OCI-LY7 (cell line): Measurements from ENCODE around the gene GLYR1. TPM values are rescaled to one million over a fixed set of nuclear protein-coding genes. Genes with fewer than 3 reads are reported as not detected.
"Not testable (repeated sequence)": the region's sequence is repeated elsewhere in the genome, so short reads cannot be mapped to it uniquely, and the experiment has no call there.

Experiments
- BruUV-seq: library from RNA; stranded (reverse); fragments of 400-500 nt; replicated peaks from 2 replicates; lab custom pipeline; 2021; lab: Mats Ljungman, UMichigan
- CTCF ChIA-PET: fragments of 300-600 bp; sonication (Branson Sonifier 250); formaldehyde crosslinking; loops from one replicate; lab custom pipeline; 2022; ENCODE audit warnings: antibody characterized with exemption; ENCODE audit not compliant: unreplicated experiment; lab: Charles Lee
- POLR2A ChIA-PET: fragments of 300-600 bp; sonication (Branson Sonifier 250); formaldehyde crosslinking; loops from one replicate; lab custom pipeline; 2022; ENCODE audit warnings: antibody characterized with exemption; lab: Charles Lee
- DNase-seq: peaks from one replicate; pipeline ENCODE4 v3.0.0-alpha.2; 2015; ENCODE audit warnings: low spot score
- H2AFZ ChIP-seq: fragments of 200-600 bp; sonication (generic), shearing (Covaris generic); 2 replicates; pipeline ENCODE4 v1.6.1; 2014; ENCODE audit warnings: mild to moderate bottlenecking, antibody characterized with exemption, low read length, moderate library complexity
- H3K27ac ChIP-seq: fragments of 200-600 bp; sonication (generic); 2 replicates; pipeline ENCODE4 v1.5.1; 2014; ENCODE audit warnings: mixed run types, low read depth, mild to moderate bottlenecking, moderate library complexity, low read length, inconsistent platforms; ENCODE audit not compliant: poor library complexity, severe bottlenecking
- H3K36me3 ChIP-seq: fragments of 200-600 bp; sonication (generic); 2 replicates; pipeline ENCODE4 v1.6.1; 2014; ENCODE audit warnings: mild to moderate bottlenecking, antibody characterized with exemption, low read length, moderate library complexity, mixed read lengths; ENCODE audit not compliant: insufficient read depth
- H3K4me1 ChIP-seq: fragments of 200-600 bp; sonication (generic); 2 replicates; pipeline ENCODE4 v1.5.1; 2014; ENCODE audit warnings: mild to moderate bottlenecking, low read length; ENCODE audit not compliant: insufficient read depth, poor library complexity, severe bottlenecking
- H3K4me2 ChIP-seq: fragments of 200-600 bp; sonication (generic); 2 replicates; pipeline ENCODE4 v1.6.1; 2014; ENCODE audit warnings: mild to moderate bottlenecking, low read length
- H3K4me3 ChIP-seq: fragments of 200-600 bp; sonication (generic); 2 replicates; pipeline ENCODE4 v1.5.1; 2014; ENCODE audit warnings: mild to moderate bottlenecking, low read depth, low read length; ENCODE audit not compliant: poor library complexity, severe bottlenecking
- H3K79me2 ChIP-seq: fragments of 200-600 bp; sonication (generic); 2 replicates; pipeline ENCODE4 v1.6.1; 2016; ENCODE audit warnings: low read depth, mild to moderate bottlenecking, low read length, moderate library complexity, mixed read lengths; ENCODE audit not compliant: insufficient read depth
- H3K9me2 ChIP-seq: fragments of 200-600 bp; sonication (generic); 2 replicates; pipeline ENCODE4 v1.6.1; 2016; ENCODE audit warnings: mild to moderate bottlenecking, low read length, mixed read lengths; ENCODE audit not compliant: insufficient read depth
- H3K9me3 ChIP-seq: fragments of 200-600 bp; sonication (generic); 2 replicates; pipeline ENCODE4 v1.6.1; 2014; ENCODE audit warnings: mild to moderate bottlenecking, mixed run types, low read length, mixed read lengths
- H4K20me1 ChIP-seq: fragments of 200-600 bp; sonication (generic); 2 replicates; pipeline ENCODE4 v1.6.1; 2014; ENCODE audit warnings: mild to moderate bottlenecking, antibody characterized with exemption, low read length, moderate library complexity, mixed read lengths; ENCODE audit not compliant: insufficient read depth
- EZH2phosphoT487 ChIP-seq: fragments of 200-600 bp; sonication (generic); IDR thresholded peaks from 2 replicates; pipeline ENCODE4 v1.6.1; 2018; ENCODE audit warnings: low read depth, borderline replicate concordance, mild to moderate bottlenecking, mixed run types, antibody characterized with exemption, low read length, moderate library complexity, mixed read lengths
- intact Hi-C: fragments of 100-400 bp; cut with micrococcal nuclease; formaldehyde crosslinking; loops from one replicate; pipeline ENCODE4 v1.10.0; 2022; ENCODE audit not compliant: unreplicated experiment
- total RNA-seq, 2 experiments: library from RNA; depleted of rRNA in 1 of 2; stranded (reverse); fragments of >200 nt in 1 of 2; shearing (Covaris generic) in 1 of 2; gene quantifications; 2 replicates each; pipeline ENCODE4 v1.2.3, GENCODE V29; 2014 to 2022
- TF ChIP-seq, protein P1 (sequence below): fragments of 200-600 bp; sonication (generic); conservative IDR thresholded peaks from 2 replicates; pipeline ENCODE4 v1.5.1; 2014; ENCODE audit warnings: mild to moderate bottlenecking, antibody characterized with exemption, low read length, moderate library complexity, mixed read lengths

GLYR1 gene
- total RNA-seq, 2 experiments from 2014 or later: 48.4 to 113 TPM

DNA sequence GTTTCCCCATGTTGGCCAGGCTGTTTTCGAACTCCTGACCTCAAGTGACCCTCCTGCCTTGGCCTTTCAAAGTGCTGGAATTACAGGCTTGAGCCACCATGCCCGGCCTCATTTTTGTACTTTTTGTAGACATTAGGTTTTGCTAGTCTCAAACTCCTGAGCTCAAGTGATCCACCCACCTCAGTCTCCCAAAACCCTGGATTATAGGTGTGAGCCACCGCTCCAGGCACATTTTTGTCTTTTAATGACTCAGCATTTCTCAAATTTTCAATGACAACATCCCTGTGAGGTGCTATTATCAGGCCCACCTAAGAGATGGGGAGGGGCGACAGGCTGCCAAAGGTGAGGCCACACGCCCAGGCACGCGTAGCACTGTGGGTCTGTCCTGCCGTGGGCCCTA, 60.0 kb downstream of the GLYR1 start:
- Histone ChIP-seq H3K4me1 (no peaks in the 10 kb centered on the region), H3K9me2 (no peaks in the 10 kb centered on the region), H2AFZ (no peak overlapping the region), H3K4me3 (no peak overlapping the region), H3K79me2 (no peaks in the 10 kb centered on the region), H3K27ac (no peak overlapping the region), H3K9me3 (no peaks in the 10 kb centered on the region), H4K20me1 (no peaks in the 10 kb centered on the region), H3K4me2 (no peak overlapping the region), H3K36me3 (no peaks in the 10 kb centered on the region)
- BruUV-seq: no TSS peak
- DNase-seq: no peak
- TF ChIP-seq, protein P1, sequence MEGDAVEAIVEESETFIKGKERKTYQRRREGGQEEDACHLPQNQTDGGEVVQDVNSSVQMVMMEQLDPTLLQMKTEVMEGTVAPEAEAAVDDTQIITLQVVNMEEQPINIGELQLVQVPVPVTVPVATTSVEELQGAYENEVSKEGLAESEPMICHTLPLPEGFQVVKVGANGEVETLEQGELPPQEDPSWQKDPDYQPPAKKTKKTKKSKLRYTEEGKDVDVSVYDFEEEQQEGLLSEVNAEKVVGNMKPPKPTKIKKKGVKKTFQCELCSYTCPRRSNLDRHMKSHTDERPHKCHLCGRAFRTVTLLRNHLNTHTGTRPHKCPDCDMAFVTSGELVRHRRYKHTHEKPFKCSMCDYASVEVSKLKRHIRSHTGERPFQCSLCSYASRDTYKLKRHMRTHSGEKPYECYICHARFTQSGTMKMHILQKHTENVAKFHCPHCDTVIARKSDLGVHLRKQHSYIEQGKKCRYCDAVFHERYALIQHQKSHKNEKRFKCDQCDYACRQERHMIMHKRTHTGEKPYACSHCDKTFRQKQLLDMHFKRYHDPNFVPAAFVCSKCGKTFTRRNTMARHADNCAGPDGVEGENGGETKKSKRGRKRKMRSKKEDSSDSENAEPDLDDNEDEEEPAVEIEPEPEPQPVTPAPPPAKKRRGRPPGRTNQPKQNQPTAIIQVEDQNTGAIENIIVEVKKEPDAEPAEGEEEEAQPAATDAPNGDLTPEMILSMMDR: no peak
- no peak for TF ChIP-seq EZH2phosphoT487
- CTCF ChIA-PET: no interaction called here
- intact Hi-C loops: no loop called here
- POLR2A ChIA-PET: interaction anchor here (1.4 kb wide), 1 partner anchor 53 kb away, joined by 3 read pairs; the partner anchor contains the start of genes ANKS3 and DNAAF8

DNA sequence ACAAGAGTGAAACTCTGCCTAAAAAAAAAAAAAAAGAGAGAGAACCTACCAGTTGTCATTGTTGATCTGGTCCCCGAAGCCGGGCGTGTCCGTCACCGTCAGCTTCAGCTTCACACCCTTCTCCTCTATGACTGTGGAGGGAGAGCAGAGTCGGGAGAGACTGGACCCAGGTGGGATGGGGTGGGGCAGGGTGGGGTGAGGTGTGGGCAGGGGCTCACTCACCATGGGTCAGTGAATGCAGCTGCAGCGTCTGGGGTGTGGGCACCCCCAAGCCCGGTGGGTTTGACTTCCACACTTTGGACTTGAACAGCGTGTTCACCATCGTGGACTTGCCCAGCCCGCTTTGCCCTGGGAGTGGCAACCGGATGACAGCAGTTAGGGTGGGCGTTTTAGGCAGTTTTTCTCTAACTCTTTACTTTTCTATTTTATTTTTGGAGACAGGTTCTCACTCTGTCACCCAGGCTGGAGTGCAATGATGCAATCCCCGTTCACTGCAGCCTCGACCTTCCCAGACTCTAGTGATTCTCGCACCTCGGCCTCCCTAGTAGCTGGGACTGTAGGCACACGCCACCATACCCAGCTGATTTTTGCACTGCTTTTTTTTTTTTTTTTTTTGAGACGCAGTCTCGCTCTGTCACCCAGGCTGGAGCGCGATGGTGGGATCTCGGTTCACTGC, 61.2 kb downstream of the GLYR1 start:
- Histone ChIP-seq H2AFZ (no peak overlapping the region), H3K4me3 (no peak overlapping the region), H3K4me1 (no peaks in the 10 kb centered on the region), H3K27ac (no peak overlapping the region), H3K9me2 (no peaks in the 10 kb centered on the region), H3K4me2 (no peak overlapping the region), H3K9me3 (no peaks in the 10 kb centered on the region), H3K79me2 (no peaks in the 10 kb centered on the region), H4K20me1 (no peaks in the 10 kb centered on the region), H3K36me3 (no peaks in the 10 kb centered on the region)
- no peak for TF ChIP-seq EZH2phosphoT487
- TF ChIP-seq, protein P1: no peak
- ChIA-PET POLR2A (interaction anchor here (0.6 to 0.7 kb wide), 3 partner anchors 15 to 126 kb away, joined by 3 to 5 read pairs (median 3); no protein-coding TSS in a partner anchor), CTCF (no interaction called here)
- intact Hi-C loops: no loop called here
- DNase-seq: no peak
- BruUV-seq: no TSS peak

DNA sequence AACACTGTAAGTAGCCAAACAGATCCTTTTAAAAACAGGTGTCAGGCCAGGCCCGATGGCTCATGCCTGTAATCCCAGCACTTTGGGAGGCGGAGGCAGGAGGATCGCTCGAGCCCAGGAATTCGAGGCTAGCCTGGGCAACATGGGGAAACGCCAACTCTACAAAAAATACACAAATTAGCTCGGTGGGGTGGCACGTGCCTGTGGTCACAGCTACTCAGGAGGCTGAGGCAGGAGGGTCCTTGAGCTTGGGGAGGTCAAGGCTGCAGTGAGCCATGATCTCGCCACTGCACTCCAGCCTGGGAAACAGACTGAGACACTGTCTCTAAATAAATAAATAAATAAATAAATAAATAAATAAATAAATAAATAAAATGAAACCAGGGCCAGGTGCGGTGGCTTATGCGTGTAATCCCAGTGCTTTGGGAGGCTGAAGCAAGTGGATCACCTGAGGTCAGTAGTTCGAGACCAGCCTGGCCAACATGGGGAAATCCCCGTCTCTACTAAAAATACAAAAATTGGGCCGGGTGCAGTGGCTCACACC, 62.6 kb downstream of the GLYR1 start:
- H2AFZ ChIP-seq, H3K9me3 ChIP-seq, H3K36me3 ChIP-seq, DNase-seq, H3K4me2 ChIP-seq, CTCF ChIA-PET, H3K9me2 ChIP-seq, intact Hi-C loops, POLR2A ChIA-PET, H3K79me2 ChIP-seq, H4K20me1 ChIP-seq, H3K27ac ChIP-seq, H3K4me3 ChIP-seq, BruUV-seq, H3K4me1 ChIP-seq: not testable (repeated sequence)
